SIG-M5 (cell line): ENCODE data around the gene LILRB1.
"Not testable (repeated sequence)": the region's sequence is repeated elsewhere in the genome, so short reads cannot be mapped to it uniquely, and the experiment has no call there.

Source experiments
- DNase-seq: peaks from one replicate; lab custom pipeline; 2025; lab: John Stamatoyannopoulos, UW

Gene LILRB1

DNA sequence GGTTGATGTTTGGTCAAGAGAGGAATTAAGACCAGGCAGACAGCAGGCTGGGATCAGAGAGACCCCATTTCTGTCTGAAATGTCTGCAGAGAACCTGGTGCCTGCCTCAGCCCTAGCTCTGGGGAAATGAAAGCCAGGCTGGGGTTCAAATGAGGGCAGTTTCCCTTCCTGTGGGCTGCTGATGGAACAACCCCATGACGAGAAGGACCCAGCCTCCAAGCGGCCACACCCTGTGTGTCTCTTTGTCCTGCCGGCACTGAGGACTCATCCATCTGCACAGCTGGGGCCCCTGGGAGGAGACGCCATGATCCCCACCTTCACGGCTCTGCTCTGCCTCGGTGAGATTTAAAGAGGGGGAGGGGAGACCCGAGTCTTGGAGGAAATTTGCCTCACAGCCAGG, 32.4 kb downstream of the LILRB1 start, which contains the start of gene LILRB4:
LILRB4 (plus strand) TSS at position 256 of the 400 bp plus-strand sequence; CDS start at position 305, 49 bp downstream.
- no peak for DNase-seq

DNA sequence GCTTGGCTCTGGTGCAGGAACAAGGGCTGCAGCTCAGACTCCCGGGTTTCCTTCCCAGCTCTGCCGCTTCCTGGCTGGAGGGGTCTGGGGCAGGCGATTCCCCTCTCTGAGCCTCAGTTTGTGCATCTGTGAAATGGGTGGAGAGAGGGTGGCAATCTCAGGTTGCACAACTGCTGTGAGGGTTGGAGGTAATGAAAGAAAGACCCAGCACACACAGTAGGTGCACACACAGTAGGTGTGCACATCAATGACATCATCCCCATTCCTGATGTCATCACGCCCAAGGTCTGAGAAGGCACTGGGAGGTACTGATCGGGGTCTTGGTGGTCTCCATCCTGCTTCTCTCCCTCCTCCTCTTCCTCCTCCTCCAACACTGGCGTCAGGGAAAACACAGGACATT, 35.2 kb downstream of the LILRB1 start:
- no peak for DNase-seq

DNA sequence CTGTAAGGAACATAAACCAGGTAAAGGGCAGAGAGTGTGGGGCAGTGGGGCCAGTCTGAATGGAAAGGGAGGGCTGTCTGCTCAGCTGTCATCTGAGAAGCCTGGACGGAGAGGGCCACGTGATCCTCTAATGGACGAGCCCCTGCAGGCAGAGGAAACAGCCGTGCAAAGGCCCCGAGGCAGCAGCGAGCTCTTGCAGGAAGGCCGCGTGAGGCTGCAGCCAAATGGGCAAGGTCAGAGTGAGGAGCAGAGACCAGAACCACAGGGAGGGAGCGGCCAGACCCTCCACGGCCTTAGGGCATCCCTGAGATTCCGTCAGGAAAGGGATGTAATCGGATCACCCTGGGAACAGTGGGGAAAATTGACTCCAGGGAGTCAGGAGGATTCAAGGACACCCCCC, 36.9 kb downstream of the LILRB1 start:
- no peak for DNase-seq

DNA sequence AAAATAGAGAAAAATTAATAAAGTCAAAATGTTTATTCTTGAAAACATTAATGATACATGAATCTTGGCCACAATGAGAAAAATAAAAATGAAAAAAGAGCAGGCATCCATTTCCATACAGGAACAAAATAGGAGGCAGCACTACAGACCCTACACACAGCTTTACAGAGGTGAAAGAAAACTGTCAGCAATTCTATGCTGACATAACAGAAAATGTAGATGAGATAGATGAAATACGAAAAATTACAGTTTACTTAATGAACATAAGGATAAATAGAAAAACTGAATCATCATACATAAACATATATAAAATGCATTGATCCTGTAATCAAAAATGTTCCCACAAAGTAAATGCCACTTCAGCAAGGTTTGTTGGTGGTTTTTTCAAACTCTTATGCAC, 38.1 kb downstream of the LILRB1 start:
- no peak for DNase-seq

DNA sequence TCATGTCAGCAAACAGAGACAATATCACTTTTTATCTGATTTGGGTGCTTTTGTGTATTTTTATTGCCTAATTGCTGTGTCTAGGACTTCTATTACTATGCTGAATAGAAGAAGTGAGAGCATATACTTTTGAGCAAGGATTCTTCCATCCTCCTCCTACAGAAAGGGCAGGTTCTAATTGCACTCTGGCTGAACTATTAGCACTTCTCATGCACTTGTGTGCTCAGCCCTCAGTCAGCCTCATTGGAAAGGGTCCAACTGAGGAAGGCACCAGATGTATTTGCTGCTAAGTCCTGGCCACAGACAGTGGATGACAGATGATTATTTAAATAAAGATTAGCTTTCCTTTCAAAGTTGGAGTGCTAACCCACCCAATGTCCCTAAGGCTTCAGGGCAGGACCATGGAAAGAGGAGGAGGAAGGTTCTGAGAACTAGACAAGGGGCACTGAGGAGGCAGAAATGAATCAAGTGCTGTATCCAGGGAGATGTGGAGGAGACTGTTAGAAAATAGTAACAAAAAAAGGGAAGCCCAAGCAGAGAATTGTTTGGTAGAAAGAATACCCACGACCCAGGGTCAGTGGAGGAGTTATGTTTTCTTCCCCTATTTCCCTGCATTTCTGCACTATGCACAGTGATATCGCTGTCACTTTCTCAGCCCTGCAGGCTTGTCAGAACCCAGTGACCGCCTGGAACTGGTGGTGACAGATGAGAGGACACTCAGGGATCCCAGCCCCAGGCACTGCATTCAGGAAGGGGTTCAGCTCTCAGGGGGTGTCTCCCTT, 40.5 kb downstream of the LILRB1 start:
- DNase-seq, result no peak

DNA sequence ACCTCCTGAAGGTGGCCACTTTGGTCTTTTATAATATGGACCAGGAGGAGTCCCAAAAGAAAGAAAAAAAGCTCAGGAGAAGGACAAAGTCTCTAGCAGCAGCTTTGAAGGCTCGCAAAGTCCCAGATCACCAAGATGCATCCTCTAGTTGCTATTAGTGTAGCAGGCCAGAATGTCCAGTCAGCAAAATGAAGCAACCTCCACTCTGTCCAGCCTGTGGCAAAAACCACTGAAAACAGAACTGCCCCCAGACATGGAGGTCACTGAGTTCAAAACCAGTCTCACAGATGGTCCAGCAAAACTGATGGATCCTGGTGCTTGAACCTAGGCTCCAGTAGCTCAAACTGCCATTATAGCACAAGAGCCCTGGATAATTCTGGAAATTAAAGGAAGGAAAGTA, 42.9 kb downstream of the LILRB1 start:
- no peak for DNase-seq

DNA sequence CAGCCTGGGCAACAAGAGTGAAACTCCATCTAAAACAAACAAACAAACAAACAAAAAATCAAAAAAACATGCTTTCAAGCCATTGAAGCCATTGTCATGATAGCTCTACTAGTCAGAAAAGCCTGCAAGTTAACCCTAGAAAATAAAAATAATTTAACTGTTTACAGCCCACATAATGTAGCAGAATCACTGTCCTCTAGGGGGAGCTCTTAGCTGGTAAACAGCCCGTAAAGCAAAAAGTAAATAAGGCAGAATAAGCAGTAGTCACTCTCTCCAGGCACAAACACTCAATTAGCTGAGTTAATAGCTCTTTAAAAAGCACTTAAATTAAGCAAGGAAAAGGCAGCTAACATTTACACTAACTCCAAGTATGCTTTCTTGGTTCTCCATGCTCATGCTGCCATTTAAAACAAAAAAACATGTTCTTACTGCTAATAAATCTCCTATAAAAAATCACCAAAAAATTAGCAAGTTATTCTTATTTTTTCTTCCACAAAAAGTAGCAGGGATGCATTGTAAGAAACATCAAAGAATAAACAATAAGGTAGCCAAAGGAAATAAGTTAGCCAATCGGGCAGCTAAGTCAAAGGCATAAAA, 43.8 kb downstream of the LILRB1 start:
- no peak for DNase-seq

DNA sequence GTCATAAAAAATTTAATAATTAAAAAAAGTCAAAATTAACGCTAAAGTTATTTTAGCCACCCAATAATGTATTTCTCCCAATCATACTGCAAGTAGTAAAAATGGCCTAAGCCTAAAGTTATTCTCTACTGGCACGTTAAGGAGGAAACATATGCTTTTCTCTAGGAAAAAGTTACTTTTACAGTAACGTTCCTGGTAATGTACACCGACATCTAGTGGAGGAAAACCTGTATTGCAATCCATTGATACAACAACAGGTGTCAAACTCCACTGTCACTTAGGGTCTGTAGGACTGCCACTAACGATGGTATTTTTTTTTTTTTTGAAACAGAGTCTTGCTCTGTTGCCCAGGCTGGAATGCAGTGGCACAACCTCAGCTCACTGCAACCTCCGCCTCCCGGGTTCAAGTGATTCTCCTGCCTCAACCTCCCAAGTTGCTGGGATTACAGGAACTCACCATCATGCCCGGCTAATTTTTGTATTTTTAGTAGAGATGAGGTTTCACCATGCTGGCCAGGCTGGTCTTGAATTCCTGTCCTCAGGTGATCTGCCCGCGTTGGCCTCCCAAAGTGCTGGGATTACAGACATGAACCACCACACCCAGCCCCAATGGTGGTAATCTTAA, 46.0 kb downstream of the LILRB1 start:
- not testable (repeated sequence) for DNase-seq

DNA sequence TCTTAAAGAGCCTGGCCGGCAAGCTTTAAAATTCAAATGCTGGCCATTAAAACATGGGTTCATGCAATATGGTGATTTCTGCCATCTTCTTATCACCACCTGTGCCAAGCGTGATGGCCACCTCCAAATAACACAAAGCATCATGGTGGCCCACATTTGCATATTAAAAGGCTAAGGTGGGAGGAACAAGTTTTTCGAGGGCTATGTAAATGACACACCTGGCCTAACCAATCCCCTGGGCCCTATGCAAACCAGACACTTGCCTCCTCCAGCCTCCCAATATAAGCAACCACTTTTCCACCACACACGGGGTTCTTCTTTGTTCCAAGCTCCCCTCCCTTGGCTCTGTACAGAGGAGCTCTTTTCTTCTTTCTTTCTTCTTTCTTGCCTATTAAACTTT, 46.9 kb downstream of the LILRB1 start:
- no peak for DNase-seq

DNA sequence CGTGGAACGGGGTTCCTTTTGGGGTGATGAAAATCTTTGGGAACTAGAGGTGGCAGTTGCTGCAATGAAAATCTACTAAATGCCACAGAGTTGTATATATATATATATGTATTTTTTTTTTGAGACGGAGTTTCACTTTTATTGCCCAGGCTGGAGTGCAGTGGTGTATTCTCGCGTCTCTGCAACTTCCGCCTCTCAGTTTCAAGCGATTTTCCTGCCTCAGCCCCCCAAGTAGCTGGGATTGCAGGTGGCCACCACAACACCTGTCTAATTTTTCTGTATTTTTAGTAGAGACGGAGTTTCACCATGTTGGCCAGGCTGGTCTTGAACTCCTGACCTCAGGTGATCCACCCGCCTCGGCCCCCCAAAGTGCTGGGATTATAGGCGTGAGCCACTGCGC, 51.3 kb downstream of the LILRB1 start:
- not testable (repeated sequence) for DNase-seq

DNA sequence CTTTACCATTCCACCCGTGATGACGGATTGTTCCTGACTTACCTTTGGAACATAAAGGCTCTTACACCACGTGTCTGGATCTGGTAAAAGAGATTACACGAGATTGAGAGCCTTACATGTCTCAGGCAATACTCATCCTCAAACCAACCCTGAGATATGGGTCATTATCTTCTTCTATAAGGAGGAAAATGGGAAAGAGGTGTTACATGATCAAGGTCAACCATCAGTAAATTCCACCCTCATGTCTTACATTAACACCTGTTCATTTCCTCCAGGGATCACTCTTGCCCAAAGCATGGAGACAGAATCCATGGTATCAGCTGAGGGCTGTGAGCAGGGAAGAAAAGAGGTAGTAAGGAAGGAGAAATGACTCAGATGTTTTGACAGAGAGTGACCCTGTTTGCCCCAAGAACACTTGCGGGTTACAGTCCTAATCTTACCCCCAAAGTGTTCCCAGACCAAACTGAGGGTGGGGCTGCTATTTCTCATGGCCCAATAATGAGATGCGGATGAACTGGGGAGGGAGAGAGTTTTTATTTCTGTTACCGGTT, 52.1 kb downstream of the LILRB1 start:
- DNase-seq, result no peak

DNA sequence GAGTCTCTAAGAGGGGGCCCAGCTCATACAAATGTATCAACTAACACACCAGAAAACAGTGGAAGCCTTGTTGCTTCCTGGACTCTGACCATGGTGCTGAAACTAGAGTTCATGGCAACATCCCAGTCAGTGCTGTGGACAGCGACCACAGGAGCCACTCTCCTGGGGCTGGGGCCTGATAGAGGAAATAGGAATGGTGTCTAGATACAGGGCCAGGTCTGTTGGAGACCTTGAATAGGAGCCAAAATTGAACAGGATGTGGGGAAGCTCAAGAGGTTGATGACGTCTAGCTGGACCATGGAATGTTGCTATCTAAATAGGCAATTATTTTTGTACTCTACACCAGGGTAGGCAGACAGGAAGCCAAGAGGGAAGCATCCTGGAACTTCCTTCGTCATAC, 54.2 kb downstream of the LILRB1 start:
- no peak for DNase-seq
